OCI-LY7 (cell line): ENCODE results near the gene WDFY3. TPM values are rescaled to one million over a fixed set of nuclear protein-coding genes. Genes with fewer than 3 reads are reported as not detected.

Source experiments
- BruUV-seq: library from RNA; stranded (reverse); fragments of 400-500 nt; replicated peaks from 2 replicates; lab custom pipeline; 2021; lab: Mats Ljungman, UMichigan
- CTCF ChIA-PET: fragments of 300-600 bp; sonication (Branson Sonifier 250); formaldehyde crosslinking; loops from one replicate; lab custom pipeline; 2022; ENCODE audit warnings: antibody characterized with exemption; ENCODE audit not compliant: unreplicated experiment; lab: Charles Lee
- POLR2A ChIA-PET: fragments of 300-600 bp; sonication (Branson Sonifier 250); formaldehyde crosslinking; loops from one replicate; lab custom pipeline; 2022; ENCODE audit warnings: antibody characterized with exemption; lab: Charles Lee
- DNase-seq: peaks from one replicate; pipeline ENCODE4 v3.0.0-alpha.2; 2015; ENCODE audit warnings: low spot score
- H2AFZ ChIP-seq: fragments of 200-600 bp; sonication (generic), shearing (Covaris generic); 2 replicates; pipeline ENCODE4 v1.6.1; 2014; ENCODE audit warnings: mild to moderate bottlenecking, antibody characterized with exemption, low read length, moderate library complexity
- H3K27ac ChIP-seq: fragments of 200-600 bp; sonication (generic); 2 replicates; pipeline ENCODE4 v1.5.1; 2014; ENCODE audit warnings: mixed run types, low read depth, mild to moderate bottlenecking, moderate library complexity, low read length, inconsistent platforms; ENCODE audit not compliant: poor library complexity, severe bottlenecking
- H3K36me3 ChIP-seq: fragments of 200-600 bp; sonication (generic); 2 replicates; pipeline ENCODE4 v1.6.1; 2014; ENCODE audit warnings: mild to moderate bottlenecking, antibody characterized with exemption, low read length, moderate library complexity, mixed read lengths; ENCODE audit not compliant: insufficient read depth
- H3K4me1 ChIP-seq: fragments of 200-600 bp; sonication (generic); 2 replicates; pipeline ENCODE4 v1.5.1; 2014; ENCODE audit warnings: mild to moderate bottlenecking, low read length; ENCODE audit not compliant: insufficient read depth, poor library complexity, severe bottlenecking
- H3K4me2 ChIP-seq: fragments of 200-600 bp; sonication (generic); 2 replicates; pipeline ENCODE4 v1.6.1; 2014; ENCODE audit warnings: mild to moderate bottlenecking, low read length
- H3K4me3 ChIP-seq: fragments of 200-600 bp; sonication (generic); 2 replicates; pipeline ENCODE4 v1.5.1; 2014; ENCODE audit warnings: mild to moderate bottlenecking, low read depth, low read length; ENCODE audit not compliant: poor library complexity, severe bottlenecking
- H3K79me2 ChIP-seq: fragments of 200-600 bp; sonication (generic); 2 replicates; pipeline ENCODE4 v1.6.1; 2016; ENCODE audit warnings: low read depth, mild to moderate bottlenecking, low read length, moderate library complexity, mixed read lengths; ENCODE audit not compliant: insufficient read depth
- H3K9me2 ChIP-seq: fragments of 200-600 bp; sonication (generic); 2 replicates; pipeline ENCODE4 v1.6.1; 2016; ENCODE audit warnings: mild to moderate bottlenecking, low read length, mixed read lengths; ENCODE audit not compliant: insufficient read depth
- H3K9me3 ChIP-seq: fragments of 200-600 bp; sonication (generic); 2 replicates; pipeline ENCODE4 v1.6.1; 2014; ENCODE audit warnings: mild to moderate bottlenecking, mixed run types, low read length, mixed read lengths
- H4K20me1 ChIP-seq: fragments of 200-600 bp; sonication (generic); 2 replicates; pipeline ENCODE4 v1.6.1; 2014; ENCODE audit warnings: mild to moderate bottlenecking, antibody characterized with exemption, low read length, moderate library complexity, mixed read lengths; ENCODE audit not compliant: insufficient read depth
- CTCF ChIP-seq: fragments of 200-600 bp; sonication (generic); conservative IDR thresholded peaks from 2 replicates; pipeline ENCODE4 v1.5.1; 2014; ENCODE audit warnings: mild to moderate bottlenecking, antibody characterized with exemption, low read length, moderate library complexity, mixed read lengths
- EZH2phosphoT487 ChIP-seq: fragments of 200-600 bp; sonication (generic); IDR thresholded peaks from 2 replicates; pipeline ENCODE4 v1.6.1; 2018; ENCODE audit warnings: low read depth, borderline replicate concordance, mild to moderate bottlenecking, mixed run types, antibody characterized with exemption, low read length, moderate library complexity, mixed read lengths
- intact Hi-C: fragments of 100-400 bp; cut with micrococcal nuclease; formaldehyde crosslinking; loops from one replicate; pipeline ENCODE4 v1.10.0; 2022; ENCODE audit not compliant: unreplicated experiment
- total RNA-seq, 2 experiments: library from RNA; depleted of rRNA in 1 of 2; stranded (reverse); fragments of >200 nt in 1 of 2; shearing (Covaris generic) in 1 of 2; gene quantifications; 2 replicates each; pipeline ENCODE4 v1.2.3, GENCODE V29; 2014 to 2022

Gene WDFY3
- total RNA-seq, 2 experiments from 2014 or later = not detected

GRCh38 chr4:84800256-84800655 is 166.2 kb downstream of the WDFY3 start:
- no peak overlapping the region for H3K4me3 ChIP-seq
- intact Hi-C loops = no loop called here
- no TSS peak for BruUV-seq

GRCh38 chr4:84799318-84799717 is 167.2 kb downstream of the WDFY3 start:
- Histone ChIP-seq H3K36me3 (no peaks in the 10 kb centered on the region), H3K27ac (no peak overlapping the region), H3K4me2 (no peak overlapping the region), H4K20me1 (no peaks in the 10 kb centered on the region), H3K9me2 (no peaks in the 10 kb centered on the region), H3K4me3 (no peak overlapping the region), H3K9me3 (no peaks in the 10 kb centered on the region), H3K4me1 (no peaks in the 10 kb centered on the region), H3K79me2 (no peaks in the 10 kb centered on the region), H2AFZ (no peak overlapping the region)
- intact Hi-C loops = no loop called here
- ChIA-PET CTCF (no interaction called here), POLR2A (no interaction called here)
- BruUV-seq = no TSS peak
- DNase-seq = no peak
- TF ChIP-seq CTCF = no peak
- no peak for TF ChIP-seq EZH2phosphoT487

More at GRCh38 chr4:84800256-84800655, 166.2 kb downstream of the WDFY3 start:
- ChIA-PET CTCF (no interaction called here), POLR2A (no interaction called here)
- no peak overlapping the region for H2AFZ ChIP-seq
- H3K9me2 ChIP-seq = no peaks in the 10 kb centered on the region
- H3K4me2 ChIP-seq = no peak overlapping the region
- no peaks in the 10 kb centered on the region for H3K4me1 ChIP-seq
- H3K36me3 ChIP-seq = no peaks in the 10 kb centered on the region
- H4K20me1 ChIP-seq = no peaks in the 10 kb centered on the region
- H3K9me3 ChIP-seq = no peaks in the 10 kb centered on the region
- no peaks in the 10 kb centered on the region for H3K79me2 ChIP-seq
- no peak for TF ChIP-seq EZH2phosphoT487
- DNase-seq = no peak
- no peak overlapping the region for H3K27ac ChIP-seq

- Histone ChIP-seq H3K4me1 (no peaks in the 10 kb centered on the region), H3K79me2 (no peaks in the 10 kb centered on the region), H4K20me1 (no peaks in the 10 kb centered on the region), H3K9me2 (no peaks in the 10 kb centered on the region), H3K4me3 (no peak overlapping the region), H3K4me2 (no peak overlapping the region), H3K9me3 (no peaks in the 10 kb centered on the region), H2AFZ (no peak overlapping the region), H3K27ac (no peak overlapping the region), H3K36me3 (no peaks in the 10 kb centered on the region)
- TF ChIP-seq CTCF = no peak
- TF ChIP-seq EZH2phosphoT487 = no peak
- no peak for DNase-seq
- ChIA-PET CTCF (no interaction called here), POLR2A (no interaction called here)
- no TSS peak for BruUV-seq
- intact Hi-C loops = no loop called here
These were observed 170.1 kb downstream of the WDFY3 start for GRCh38 chr4:84796394-84796793.
